ENCODE measurements around the gene PLEKHB2. TPM values are rescaled to one million over a fixed set of nuclear protein-coding genes. Genes with fewer than 3 reads are reported as not detected.
"Not testable (repeated sequence)": the region's sequence is repeated elsewhere in the genome, so short reads cannot be mapped to it uniquely, and the experiment has no call there.

PLEKHB2 gene
- total RNA-seq, 1 donor from 2014 or later = 57.7 TPM

DNA sequence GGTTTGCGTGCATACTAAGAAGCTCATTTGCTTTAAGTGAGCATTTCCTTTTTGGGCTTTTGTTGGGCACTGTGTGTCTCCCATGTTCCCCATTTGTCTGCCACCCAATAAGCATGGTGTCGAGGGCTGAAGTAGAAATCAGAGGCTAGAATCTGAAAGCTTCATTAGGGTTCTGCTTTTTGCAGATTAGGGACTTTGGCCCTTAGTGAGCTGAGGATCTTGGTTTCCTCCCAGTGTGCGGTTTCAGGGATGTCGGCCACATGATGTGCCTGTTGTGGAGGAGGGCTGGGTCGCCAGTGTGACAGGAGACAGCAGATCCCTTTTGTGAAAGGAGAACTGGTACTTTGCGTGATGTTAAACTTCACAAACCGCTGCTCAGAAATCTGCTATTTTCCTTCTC, 41.1 kb downstream of the PLEKHB2 start:
- Mint-ChIP-seq H3K9me3 (ENCODE audit: low read depth) (no peaks in the 10 kb centered on the region), H3K36me3 (ENCODE audit: low read depth) (peaks cover 9% of the 10 kb centered on the region), H3K27me3 (ENCODE audit: low read depth) (no peaks in the 10 kb centered on the region), H3K27ac (ENCODE audit: unreplicated experiment) (no peak overlapping the region), H3K4me1 (ENCODE audit: low read depth) (no peaks in the 10 kb centered on the region), H3K4me3 (ENCODE audit: unreplicated experiment) (no peak overlapping the region)
- TF ChIP-seq, protein P1, sequence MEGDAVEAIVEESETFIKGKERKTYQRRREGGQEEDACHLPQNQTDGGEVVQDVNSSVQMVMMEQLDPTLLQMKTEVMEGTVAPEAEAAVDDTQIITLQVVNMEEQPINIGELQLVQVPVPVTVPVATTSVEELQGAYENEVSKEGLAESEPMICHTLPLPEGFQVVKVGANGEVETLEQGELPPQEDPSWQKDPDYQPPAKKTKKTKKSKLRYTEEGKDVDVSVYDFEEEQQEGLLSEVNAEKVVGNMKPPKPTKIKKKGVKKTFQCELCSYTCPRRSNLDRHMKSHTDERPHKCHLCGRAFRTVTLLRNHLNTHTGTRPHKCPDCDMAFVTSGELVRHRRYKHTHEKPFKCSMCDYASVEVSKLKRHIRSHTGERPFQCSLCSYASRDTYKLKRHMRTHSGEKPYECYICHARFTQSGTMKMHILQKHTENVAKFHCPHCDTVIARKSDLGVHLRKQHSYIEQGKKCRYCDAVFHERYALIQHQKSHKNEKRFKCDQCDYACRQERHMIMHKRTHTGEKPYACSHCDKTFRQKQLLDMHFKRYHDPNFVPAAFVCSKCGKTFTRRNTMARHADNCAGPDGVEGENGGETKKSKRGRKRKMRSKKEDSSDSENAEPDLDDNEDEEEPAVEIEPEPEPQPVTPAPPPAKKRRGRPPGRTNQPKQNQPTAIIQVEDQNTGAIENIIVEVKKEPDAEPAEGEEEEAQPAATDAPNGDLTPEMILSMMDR (IDR thresholded peaks at IDR 0.05) = no peak
- DNase-seq (ENCODE audit: low spot score) = no peak

DNA sequence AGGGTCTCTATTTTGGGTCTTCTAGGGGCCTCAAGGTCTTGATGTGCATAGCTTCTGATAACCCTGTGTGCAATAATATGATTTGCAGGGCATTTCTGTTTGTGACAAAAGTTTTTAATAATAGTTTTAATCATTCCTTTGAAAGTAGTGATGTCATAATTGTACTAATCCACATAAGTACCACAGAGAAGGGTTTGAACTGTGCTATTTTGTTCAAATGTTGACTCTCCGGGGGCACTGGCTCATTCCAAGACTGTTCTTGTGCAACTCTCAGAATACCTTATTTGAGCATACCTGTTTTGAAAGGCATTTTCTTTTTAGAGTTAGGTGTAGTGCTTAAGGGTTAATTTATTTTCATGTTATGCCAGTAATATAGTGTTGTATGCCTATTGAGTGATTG, 41.6 kb downstream of the PLEKHB2 start:
- H3K27ac Mint-ChIP-seq (ENCODE audit: unreplicated experiment) = no peak overlapping the region
- H3K4me1 Mint-ChIP-seq (ENCODE audit: low read depth) = no peaks in the 10 kb centered on the region
- no peaks in the 10 kb centered on the region for H3K9me3 Mint-ChIP-seq (ENCODE audit: low read depth)
- DNase-seq (ENCODE audit: low spot score) = no peak
- H3K4me3 Mint-ChIP-seq (ENCODE audit: unreplicated experiment) = no peak overlapping the region
- peaks cover 9% of the 10 kb centered on the region for H3K36me3 Mint-ChIP-seq (ENCODE audit: low read depth)
- no peaks in the 10 kb centered on the region for H3K27me3 Mint-ChIP-seq (ENCODE audit: low read depth)
- TF ChIP-seq, protein P1 (IDR thresholded peaks at IDR 0.05) = no peak

DNA sequence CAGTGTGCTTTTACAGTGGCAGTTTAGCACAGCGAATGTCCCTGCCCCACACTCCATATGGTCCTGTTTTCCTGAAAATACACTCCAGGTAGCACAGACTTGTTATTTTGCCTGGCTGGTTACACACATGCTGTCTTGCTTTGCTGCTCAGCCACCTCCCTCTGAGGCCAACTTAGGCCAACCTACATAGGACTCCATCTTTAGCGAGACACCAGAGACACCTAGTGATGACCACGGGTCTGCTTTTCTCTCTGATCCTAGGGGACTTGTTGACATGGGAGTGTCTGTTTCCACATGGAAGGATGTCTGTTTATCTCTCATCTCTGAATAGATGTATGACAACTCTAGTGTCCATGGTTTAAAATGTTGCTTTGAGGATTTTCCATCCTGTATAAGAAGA, 43.3 kb downstream of the PLEKHB2 start:
- H3K27me3 Mint-ChIP-seq (ENCODE audit: low read depth) = no peaks in the 10 kb centered on the region
- peaks cover 5% of the 10 kb centered on the region for H3K36me3 Mint-ChIP-seq (ENCODE audit: low read depth)
- DNase-seq (ENCODE audit: low spot score) = no peak
- TF ChIP-seq, protein P1 (IDR thresholded peaks at IDR 0.05) = no peak
- H3K4me3 Mint-ChIP-seq (ENCODE audit: unreplicated experiment) = no peak overlapping the region
- H3K27ac Mint-ChIP-seq (ENCODE audit: unreplicated experiment) = no peak overlapping the region
- no peaks in the 10 kb centered on the region for H3K9me3 Mint-ChIP-seq (ENCODE audit: low read depth)
- H3K4me1 Mint-ChIP-seq (ENCODE audit: low read depth) = no peaks in the 10 kb centered on the region

DNA sequence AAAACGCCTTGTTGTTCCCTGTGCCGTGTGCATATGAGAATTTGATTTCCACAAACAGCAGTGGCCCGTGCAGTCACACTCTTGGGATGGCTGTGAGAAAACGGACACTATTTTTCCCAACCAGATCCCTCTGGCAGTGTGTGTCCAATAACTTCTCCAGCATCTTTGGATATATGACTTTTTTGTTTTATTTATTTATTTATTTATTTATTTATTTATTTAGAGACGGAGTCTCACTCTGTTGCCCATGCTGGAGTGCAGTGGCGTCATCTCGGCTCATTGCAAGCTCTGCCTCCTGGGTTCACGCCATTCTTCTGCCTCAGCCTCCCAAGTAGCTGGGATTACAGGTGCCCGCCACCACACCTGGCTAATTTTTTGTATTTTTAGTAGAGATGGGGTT, 45.0 kb downstream of the PLEKHB2 start:
- not testable (repeated sequence) for H3K9me3 Mint-ChIP-seq (ENCODE audit: low read depth); H3K27ac Mint-ChIP-seq (ENCODE audit: unreplicated experiment); H3K4me3 Mint-ChIP-seq (ENCODE audit: unreplicated experiment); H3K36me3 Mint-ChIP-seq (ENCODE audit: low read depth); H3K27me3 Mint-ChIP-seq (ENCODE audit: low read depth); H3K4me1 Mint-ChIP-seq (ENCODE audit: low read depth); DNase-seq (ENCODE audit: low spot score)

DNA sequence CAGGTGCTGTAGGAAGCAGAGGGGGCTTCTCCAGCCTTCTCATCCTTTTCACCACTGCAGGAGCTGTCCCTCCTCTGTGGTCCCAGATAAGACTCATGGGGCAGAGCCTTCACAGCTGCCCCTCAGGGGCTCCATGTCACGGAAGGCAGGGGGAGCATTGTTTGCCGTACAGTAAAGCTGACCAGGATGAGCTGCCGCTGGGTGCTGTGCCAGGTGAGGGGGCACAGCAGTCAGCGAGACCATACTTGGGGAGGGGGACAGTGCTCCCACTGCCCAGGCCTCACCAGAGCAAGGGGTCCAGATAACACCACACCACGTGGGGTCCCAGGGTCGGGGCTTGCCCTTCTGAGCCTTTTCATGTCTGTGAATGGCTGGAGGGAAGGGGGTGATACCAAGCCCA, 46.3 kb downstream of the PLEKHB2 start:
- H3K27ac Mint-ChIP-seq (ENCODE audit: unreplicated experiment) = no peak overlapping the region
- H3K4me1 Mint-ChIP-seq (ENCODE audit: low read depth) = peaks cover 5% of the 10 kb centered on the region
- H3K4me3 Mint-ChIP-seq (ENCODE audit: unreplicated experiment) = no peak overlapping the region
- peaks cover 3% of the 10 kb centered on the region for H3K36me3 Mint-ChIP-seq (ENCODE audit: low read depth)
- no peaks in the 10 kb centered on the region for H3K27me3 Mint-ChIP-seq (ENCODE audit: low read depth)
- no peaks in the 10 kb centered on the region for H3K9me3 Mint-ChIP-seq (ENCODE audit: low read depth)
- no peak for DNase-seq (ENCODE audit: low spot score)
- TF ChIP-seq, protein P1 (IDR thresholded peaks at IDR 0.05) = no peak

DNA sequence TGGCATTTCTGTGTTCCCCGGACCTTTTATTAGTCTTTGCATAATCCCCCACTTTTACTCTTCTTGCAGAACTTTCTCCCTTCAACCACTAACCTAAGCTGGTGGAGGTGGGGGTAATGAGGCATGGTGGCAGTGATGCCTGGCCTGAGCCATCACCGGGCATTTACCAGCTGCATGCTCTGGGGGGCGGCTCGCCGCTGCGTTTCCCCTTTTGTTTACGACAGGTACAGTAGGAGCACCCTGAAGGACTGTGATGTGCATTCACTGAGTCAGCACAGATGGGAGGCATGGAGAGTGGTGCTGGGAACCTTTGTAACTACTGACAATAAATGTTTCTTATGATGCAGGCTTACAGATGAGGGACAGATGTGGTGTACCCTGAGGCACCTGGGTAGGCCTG, 46.9 kb downstream of the PLEKHB2 start:
- no peak for DNase-seq (ENCODE audit: low spot score)
- H3K36me3 Mint-ChIP-seq (ENCODE audit: low read depth) = peaks cover 3% of the 10 kb centered on the region

More for the DNA sequence above, 46.9 kb downstream of the PLEKHB2 start:
- Mint-ChIP-seq H3K27me3 (ENCODE audit: low read depth) (no peaks in the 10 kb centered on the region), H3K4me3 (ENCODE audit: unreplicated experiment) (no peak overlapping the region), H3K4me1 (ENCODE audit: low read depth) (peaks cover 5% of the 10 kb centered on the region), H3K9me3 (ENCODE audit: low read depth) (no peaks in the 10 kb centered on the region), H3K27ac (ENCODE audit: unreplicated experiment) (no peak overlapping the region)
- TF ChIP-seq, protein P1 (IDR thresholded peaks at IDR 0.05) = no peak

Measured in chondrocyte (in vitro differentiated cells).